Measurements from ENCODE around the gene ZNF346. TPM values are rescaled to one million over a fixed set of nuclear protein-coding genes. Genes with fewer than 3 reads are reported as not detected.

The ZNF346 gene
- total and polyA plus RNA-seq, 3 experiments from 2014 or later, result 16.8 to 22.0 (median 19.5) TPM

DNA sequence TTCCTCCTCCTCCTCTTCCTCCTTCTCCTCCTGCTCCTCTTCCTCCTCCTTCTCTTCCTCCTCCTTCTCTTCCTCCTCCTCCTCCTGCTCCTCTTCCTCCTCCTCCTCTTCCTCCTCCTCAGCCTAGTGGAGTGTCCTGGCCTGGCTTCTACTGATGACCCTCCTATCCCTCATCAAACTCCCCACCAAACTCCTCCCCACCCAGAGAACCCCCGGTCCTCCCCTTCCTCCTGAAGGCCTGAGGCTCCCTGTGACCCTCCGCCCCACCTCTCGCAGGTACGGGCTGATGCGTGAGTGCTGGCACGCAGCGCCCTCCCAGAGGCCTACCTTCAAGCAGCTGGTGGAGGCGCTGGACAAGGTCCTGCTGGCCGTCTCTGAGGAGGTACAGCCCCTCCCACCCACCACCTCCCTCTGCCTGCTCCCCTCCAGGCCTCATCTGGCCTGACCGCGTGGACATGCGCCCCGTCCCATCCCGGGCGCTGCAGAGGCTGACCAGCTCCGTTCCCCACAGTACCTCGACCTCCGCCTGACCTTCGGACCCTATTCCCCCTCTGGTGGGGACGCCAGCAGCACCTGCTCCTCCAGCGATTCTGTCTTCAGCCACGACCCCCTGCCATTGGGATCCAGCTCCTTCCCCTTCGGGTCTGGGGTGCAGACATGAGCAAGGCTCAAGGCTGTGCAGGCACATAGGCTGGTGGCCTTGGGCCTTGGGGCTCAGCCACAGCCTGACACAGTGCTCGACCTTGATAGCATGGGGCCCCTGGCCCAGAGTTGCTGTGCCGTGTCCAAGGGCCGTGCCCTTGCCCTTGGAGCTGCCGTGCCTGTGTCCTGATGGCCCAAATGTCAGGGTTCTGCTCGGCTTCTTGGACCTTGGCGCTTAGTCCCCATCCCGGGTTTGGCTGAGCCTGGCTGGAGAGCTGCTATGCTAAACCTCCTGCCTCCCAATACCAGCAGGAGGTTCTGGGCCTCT, 74.8 kb downstream of the ZNF346 start:
- Mint-ChIP-seq H3K4me1 (no peaks in the 10 kb centered on the region), H3K27ac (no peak overlapping the region), H3K36me3 (no peaks in the 10 kb centered on the region), H3K9me3 (no peaks in the 10 kb centered on the region), H3K4me3 (no peak overlapping the region), H3K27me3 (peaks cover 2 to 5% of the 10 kb centered on the region in 2 donors)
- H3K36me3 ChIP-seq (ENCODE audit: insufficient read depth, low read length), result no peaks in the 10 kb centered on the region
- no peak for DNase-seq
- no peak overlapping the region for H3K4me3 ChIP-seq (ENCODE audit: low read length)
- no peaks in the 10 kb centered on the region for H3K9me3 ChIP-seq (ENCODE audit: low read length)
- ChIA-PET POLR2A (no interaction called here), CTCF (interaction anchor here (1.4 to 1.7 kb wide), 2 partner anchors 17 to 25 kb away, joined by 4 read pairs; no protein-coding TSS in a partner anchor)
- H3K27me3 ChIP-seq (ENCODE audit: insufficient read depth, low read length, poor library complexity, severe bottlenecking), result no peaks in the 10 kb centered on the region
- H3K27ac ChIP-seq (ENCODE audit: low read depth, low read length), result no peak overlapping the region
- no peaks in the 10 kb centered on the region for H3K4me1 ChIP-seq (ENCODE audit: insufficient read depth, low read length)

DNA sequence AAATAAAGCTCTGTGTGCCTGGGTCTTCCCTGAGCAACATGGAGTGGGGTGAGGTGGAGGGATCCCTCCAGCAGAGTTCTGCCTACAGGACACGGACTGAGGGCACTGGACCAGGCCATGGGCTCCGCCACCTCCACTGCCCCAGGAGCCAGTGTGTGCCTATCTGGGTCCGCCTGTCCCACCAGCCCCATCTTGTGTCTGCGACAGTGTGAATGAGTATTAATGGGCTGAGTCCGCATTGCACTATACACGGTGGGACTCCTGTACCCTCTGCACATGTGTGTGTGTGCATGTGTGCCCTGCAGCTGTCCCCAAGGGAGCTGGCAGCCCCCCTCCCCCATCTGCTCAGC, 75.6 kb downstream of the ZNF346 start:
- no peaks in the 10 kb centered on the region for H3K36me3 ChIP-seq (ENCODE audit: insufficient read depth, low read length)
- H3K27me3 ChIP-seq (ENCODE audit: insufficient read depth, low read length, poor library complexity, severe bottlenecking), result no peaks in the 10 kb centered on the region
- H3K9me3 ChIP-seq (ENCODE audit: low read length), result no peaks in the 10 kb centered on the region
- Mint-ChIP-seq H3K27me3 (peaks cover 4 to 5% of the 10 kb centered on the region in 2 donors), H3K27ac (no peak overlapping the region), H3K4me1 (no peaks in the 10 kb centered on the region), H3K9me3 (no peaks in the 10 kb centered on the region), H3K36me3 (no peaks in the 10 kb centered on the region), H3K4me3 (no peak overlapping the region)
- ChIA-PET POLR2A (no interaction called here), CTCF (interaction anchor here (1.4 to 1.7 kb wide), 2 partner anchors 16 to 26 kb away, joined by 4 read pairs; no protein-coding TSS in a partner anchor)
- no peak for DNase-seq
- H3K27ac ChIP-seq (ENCODE audit: low read depth, low read length), result no peak overlapping the region
- H3K4me3 ChIP-seq (ENCODE audit: low read length), result no peak overlapping the region
- no peaks in the 10 kb centered on the region for H3K4me1 ChIP-seq (ENCODE audit: insufficient read depth, low read length)

DNA sequence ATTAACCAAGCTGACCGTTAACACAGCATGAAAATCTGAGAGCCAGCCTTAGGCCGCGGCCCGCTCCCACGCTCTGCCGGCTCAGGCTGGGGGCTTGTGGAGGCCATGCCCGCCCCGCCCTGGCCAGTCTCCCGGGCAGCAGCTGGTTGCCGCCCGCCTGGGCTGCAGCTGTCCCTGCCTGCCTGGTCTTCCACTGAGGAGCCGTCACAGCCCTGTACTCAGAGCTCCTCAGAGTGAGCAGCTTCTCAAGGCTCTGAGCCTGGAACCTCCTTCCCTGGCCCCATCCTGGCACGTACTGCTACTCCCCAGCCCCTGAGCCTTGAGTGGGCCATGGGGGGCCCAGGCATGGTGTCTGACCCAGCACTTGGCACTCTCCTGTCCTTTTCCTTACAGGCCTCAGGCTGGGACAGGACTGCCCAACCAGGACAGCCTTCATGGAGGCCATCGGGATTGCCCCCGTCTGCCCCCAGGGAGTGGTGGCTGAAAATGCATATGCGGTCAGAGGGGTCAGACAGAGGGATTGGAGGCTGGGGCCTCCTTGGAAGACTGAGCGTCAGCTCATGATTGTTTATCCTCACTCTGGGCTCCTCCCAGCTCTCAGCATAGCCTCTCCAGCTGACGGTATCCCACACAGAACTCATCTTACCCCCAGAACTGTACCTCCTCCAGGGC, 76.1 kb downstream of the ZNF346 start:
- H3K27ac Mint-ChIP-seq, result no peak overlapping the region
- Histone ChIP-seq H3K9me3 (ENCODE audit: low read length) (no peaks in the 10 kb centered on the region), H3K27ac (ENCODE audit: low read depth, low read length) (no peak overlapping the region), H3K36me3 (ENCODE audit: insufficient read depth, low read length) (no peaks in the 10 kb centered on the region), H3K4me3 (ENCODE audit: low read length) (no peak overlapping the region), H3K4me1 (ENCODE audit: insufficient read depth, low read length) (no peaks in the 10 kb centered on the region), H3K27me3 (ENCODE audit: insufficient read depth, low read length, poor library complexity, severe bottlenecking) (no peaks in the 10 kb centered on the region)
- no peaks in the 10 kb centered on the region for H3K36me3 Mint-ChIP-seq
- POLR2A ChIA-PET, result no interaction called here
- DNase-seq, result no peak
- no peak overlapping the region for H3K4me3 Mint-ChIP-seq
- CTCF ChIA-PET, result interaction anchor here (1.4 to 1.7 kb wide), 2 partner anchors 16 to 26 kb away, joined by 4 read pairs; no protein-coding TSS in a partner anchor
- peaks cover 4 to 5% of the 10 kb centered on the region in 2 donors for H3K27me3 Mint-ChIP-seq
- no peaks in the 10 kb centered on the region for H3K9me3 Mint-ChIP-seq
- no peaks in the 10 kb centered on the region for H3K4me1 Mint-ChIP-seq

DNA sequence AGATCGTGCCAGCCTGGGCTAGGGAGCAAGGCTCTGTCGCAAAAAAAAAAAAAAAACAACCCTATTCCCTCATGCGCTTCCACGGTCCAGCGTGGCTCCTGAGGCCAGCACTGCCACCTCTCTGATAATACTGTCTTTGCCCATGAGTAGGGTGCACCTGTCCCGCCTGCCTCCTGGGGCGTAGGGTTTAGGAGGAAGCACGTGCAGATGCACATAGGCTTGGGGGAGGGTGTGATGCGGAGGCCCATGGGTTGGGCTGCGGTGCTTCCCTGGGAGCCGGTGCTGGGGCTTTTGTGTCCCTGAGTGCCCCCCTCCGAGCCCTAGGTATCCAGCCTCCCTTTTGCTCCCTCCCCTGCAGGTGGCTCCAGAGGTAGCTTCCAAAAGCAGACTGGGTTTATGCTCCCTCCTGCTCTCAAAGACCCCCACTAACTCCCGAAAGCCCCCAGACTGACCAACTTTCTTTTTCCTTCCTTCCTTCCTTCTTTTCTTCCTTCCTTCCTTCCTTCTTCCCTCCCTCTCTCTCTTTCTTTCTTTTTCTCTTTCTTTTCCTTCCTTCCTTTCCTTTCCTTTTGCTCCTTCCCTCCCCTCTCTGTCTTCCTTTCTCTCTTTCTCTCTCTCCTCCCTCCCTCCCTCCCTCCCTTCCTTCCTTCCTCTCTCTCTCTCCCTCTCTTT, 77.1 kb downstream of the ZNF346 start:
- Mint-ChIP-seq H3K9me3 (no peaks in the 10 kb centered on the region), H3K27ac (peak overlapping the region in 1 of 8 donors; percentile 37), H3K27me3 (peaks cover 4 to 10% of the 10 kb centered on the region in 2 donors), H3K4me3 (no peak overlapping the region), H3K36me3 (no peaks in the 10 kb centered on the region), H3K4me1 (no peaks in the 10 kb centered on the region)
- no peaks in the 10 kb centered on the region for H3K36me3 ChIP-seq (ENCODE audit: insufficient read depth, low read length)
- H3K4me1 ChIP-seq (ENCODE audit: insufficient read depth, low read length), result no peaks in the 10 kb centered on the region
- no peaks in the 10 kb centered on the region for H3K9me3 ChIP-seq (ENCODE audit: low read length)
- POLR2A ChIA-PET, result no interaction called here
- CTCF ChIA-PET, result no interaction called here
- no peak for DNase-seq
- no peaks in the 10 kb centered on the region for H3K27me3 ChIP-seq (ENCODE audit: insufficient read depth, low read length, poor library complexity, severe bottlenecking)
- no peak overlapping the region for H3K4me3 ChIP-seq (ENCODE audit: low read length)
- no peak overlapping the region for H3K27ac ChIP-seq (ENCODE audit: low read depth, low read length)

DNA sequence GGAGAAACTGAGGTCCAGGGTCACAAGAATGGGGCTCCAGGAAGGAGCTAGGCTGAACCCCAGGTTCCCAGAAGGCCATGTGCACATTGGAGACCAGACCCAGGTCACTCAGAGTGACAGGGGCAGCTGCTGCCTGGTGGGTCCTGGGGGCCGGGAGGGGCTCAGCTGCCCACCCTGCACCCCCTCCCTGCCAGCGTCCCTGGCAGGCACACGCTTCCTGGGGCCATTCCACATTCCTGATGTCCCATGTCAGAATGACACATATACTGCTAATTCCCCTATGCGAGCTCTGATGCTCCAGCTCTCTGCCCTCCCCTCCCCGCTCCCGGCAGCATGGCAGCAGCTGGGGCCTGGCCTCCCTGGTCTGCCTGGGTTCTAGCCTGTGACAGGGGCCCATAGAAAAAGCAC, 78.2 kb downstream of the ZNF346 start:
- Mint-ChIP-seq H3K27ac (no peak overlapping the region), H3K27me3 (peaks cover 6 to 10% of the 10 kb centered on the region in 2 donors), H3K4me1 (no peaks in the 10 kb centered on the region), H3K36me3 (no peaks in the 10 kb centered on the region), H3K4me3 (no peak overlapping the region), H3K9me3 (no peaks in the 10 kb centered on the region)
- POLR2A ChIA-PET, result no interaction called here
- DNase-seq, result no peak
- H3K36me3 ChIP-seq (ENCODE audit: insufficient read depth, low read length), result no peaks in the 10 kb centered on the region
- H3K27ac ChIP-seq (ENCODE audit: low read depth, low read length), result no peak overlapping the region
- no peak overlapping the region for H3K4me3 ChIP-seq (ENCODE audit: low read length)
- H3K27me3 ChIP-seq (ENCODE audit: insufficient read depth, low read length, poor library complexity, severe bottlenecking), result no peaks in the 10 kb centered on the region
- no peaks in the 10 kb centered on the region for H3K4me1 ChIP-seq (ENCODE audit: insufficient read depth, low read length)
- no peaks in the 10 kb centered on the region for H3K9me3 ChIP-seq (ENCODE audit: low read length)
- CTCF ChIA-PET, result no interaction called here

DNA sequence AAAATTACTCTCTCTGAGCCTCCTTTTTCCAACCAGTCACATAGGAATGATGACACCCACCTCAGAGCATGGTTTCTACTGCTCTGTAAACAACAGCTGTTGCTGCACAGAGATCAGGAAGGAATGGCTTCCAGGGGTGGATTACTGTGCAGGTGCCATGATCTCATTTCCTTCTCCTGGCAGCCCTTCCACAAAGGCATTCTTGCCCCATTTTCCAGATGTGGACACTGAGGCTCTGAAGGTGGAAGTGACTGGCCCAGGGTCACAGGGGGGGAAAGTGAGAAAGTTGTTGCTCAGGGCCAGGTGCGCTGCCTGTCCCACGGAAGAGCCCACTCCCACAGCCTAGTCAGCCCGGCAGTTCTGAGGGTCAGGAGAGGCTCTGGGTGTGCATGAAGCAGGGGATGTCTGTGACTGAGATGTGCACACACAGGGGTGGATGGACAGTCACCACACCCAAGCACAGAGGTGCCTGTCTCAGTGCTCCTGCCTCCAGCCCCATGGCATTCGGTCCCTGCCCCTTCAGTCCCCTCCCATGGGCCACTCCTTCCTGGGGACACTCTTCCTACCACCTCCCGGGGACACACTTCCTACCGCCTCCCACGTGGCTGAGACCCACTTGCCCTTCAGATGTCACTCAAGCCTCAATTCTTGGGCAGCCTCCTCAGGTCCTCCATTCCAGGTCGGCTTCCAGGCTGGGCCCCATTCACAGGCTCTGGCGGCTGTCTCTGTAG, 81.2 kb downstream of the ZNF346 start:
- Histone ChIP-seq H3K9me3 (ENCODE audit: low read length) (no peaks in the 10 kb centered on the region), H3K27me3 (ENCODE audit: insufficient read depth, low read length, poor library complexity, severe bottlenecking) (no peaks in the 10 kb centered on the region), H3K4me1 (ENCODE audit: insufficient read depth, low read length) (no peaks in the 10 kb centered on the region), H3K36me3 (ENCODE audit: insufficient read depth, low read length) (no peaks in the 10 kb centered on the region), H3K27ac (ENCODE audit: low read depth, low read length) (no peak overlapping the region), H3K4me3 (ENCODE audit: low read length) (no peak overlapping the region)
- no peak for DNase-seq
- H3K27ac Mint-ChIP-seq, result no peak overlapping the region
- peaks cover 6 to 10% of the 10 kb centered on the region in 2 donors for H3K27me3 Mint-ChIP-seq
- no peak overlapping the region for H3K4me3 Mint-ChIP-seq
- no peaks in the 10 kb centered on the region for H3K36me3 Mint-ChIP-seq
- H3K9me3 Mint-ChIP-seq, result no peaks in the 10 kb centered on the region
- CTCF ChIA-PET, result no interaction called here
- no peaks in the 10 kb centered on the region for H3K4me1 Mint-ChIP-seq
- POLR2A ChIA-PET, result no interaction called here

DNA sequence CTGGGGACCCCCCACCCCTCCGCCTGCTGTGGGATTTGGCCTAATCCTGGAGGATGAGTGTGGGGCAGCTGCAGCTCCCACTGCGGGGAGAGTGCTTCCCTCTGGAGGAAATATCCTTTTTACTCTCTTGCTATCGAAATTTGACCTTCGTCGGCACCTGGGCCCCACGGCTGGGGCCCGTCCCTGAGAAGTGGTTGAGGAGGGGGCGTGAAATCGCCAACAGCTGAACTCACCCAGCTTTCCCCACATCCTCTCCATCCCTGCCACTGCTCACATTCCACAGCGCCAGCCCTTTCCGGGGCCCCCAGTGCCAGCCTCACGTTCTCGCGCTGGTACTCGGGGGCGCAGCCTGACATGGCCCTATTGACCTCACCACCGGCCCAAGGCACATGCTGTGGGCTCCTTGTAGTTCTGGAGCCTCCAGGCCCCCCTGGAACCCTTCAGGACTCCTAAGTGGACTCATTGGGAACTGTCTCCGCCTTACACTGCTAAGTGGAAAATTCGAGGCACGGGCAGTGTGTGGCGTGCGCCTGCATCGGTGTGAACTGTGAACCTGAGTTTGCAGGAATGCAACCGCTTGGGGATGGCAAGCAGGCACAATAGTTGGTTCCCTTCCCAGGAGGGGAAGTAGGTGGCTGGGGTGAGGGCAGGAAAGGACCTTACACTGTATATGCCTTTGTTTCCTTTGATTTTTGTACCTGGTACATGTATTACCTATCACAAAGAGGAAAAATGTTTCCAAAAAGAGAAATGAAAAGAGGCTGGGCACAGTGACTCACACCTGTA, 83.4 kb downstream of the ZNF346 start:
- no peak overlapping the region for H3K4me3 ChIP-seq (ENCODE audit: low read length)
- DNase-seq, result no peak
- peak overlapping the region in 1 of 8 donors; percentile 38 for H3K27ac Mint-ChIP-seq
- H3K27me3 ChIP-seq (ENCODE audit: insufficient read depth, low read length, poor library complexity, severe bottlenecking), result no peaks in the 10 kb centered on the region
- no peak overlapping the region for H3K27ac ChIP-seq (ENCODE audit: low read depth, low read length)
- peaks cover 4 to 5% of the 10 kb centered on the region in 2 donors for H3K27me3 Mint-ChIP-seq
- no peaks in the 10 kb centered on the region for H3K4me1 Mint-ChIP-seq
- H3K4me1 ChIP-seq (ENCODE audit: insufficient read depth, low read length), result no peaks in the 10 kb centered on the region
- POLR2A ChIA-PET, result no interaction called here
- H3K9me3 ChIP-seq (ENCODE audit: low read length), result no peaks in the 10 kb centered on the region
- H3K36me3 ChIP-seq (ENCODE audit: insufficient read depth, low read length), result no peaks in the 10 kb centered on the region
- no peaks in the 10 kb centered on the region for H3K9me3 Mint-ChIP-seq
- CTCF ChIA-PET, result no interaction called here
- H3K4me3 Mint-ChIP-seq, result no peak overlapping the region
- no peaks in the 10 kb centered on the region for H3K36me3 Mint-ChIP-seq

Measured in CD8-positive, alpha-beta memory T cell (primary cell).